Stimulated activated CD8-positive, alpha-beta memory T cell treated with anti-CD3 and anti-CD28 coated beads, Interleukin-12 subunit alpha, Interleukin-12 subunit beta, amount 100 ng/mL, for 1 hour (primary cell): Measurements from ENCODE around the gene RASA3.
"Not testable (repeated sequence)": the region's sequence is repeated elsewhere in the genome, so short reads cannot be mapped to it uniquely, and the experiment has no call there.

Source experiments
- DNase-seq: peaks from one replicate; pipeline ENCODE4 v3.0.0-alpha.2; 2020; ENCODE audit warnings: low read depth

Gene RASA3

DNA sequence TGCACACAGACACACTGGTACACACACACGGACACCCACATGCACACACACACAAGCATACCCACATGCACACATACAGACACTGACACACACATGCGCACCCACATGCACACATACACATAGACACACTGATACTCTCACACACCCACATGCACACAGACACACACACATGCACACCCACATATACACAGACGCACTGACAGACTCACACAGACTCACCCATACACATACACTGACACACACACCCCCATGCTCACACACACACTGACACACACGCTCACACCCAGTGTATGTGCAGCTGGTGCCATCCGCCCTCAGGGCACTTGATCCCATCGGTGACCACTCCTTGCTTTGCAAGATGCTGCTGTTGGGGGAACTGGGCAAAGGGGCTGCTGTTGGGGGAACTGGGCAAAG is 9.7 kb upstream of the RASA3 start:
- DNase-seq = no peak

DNA sequence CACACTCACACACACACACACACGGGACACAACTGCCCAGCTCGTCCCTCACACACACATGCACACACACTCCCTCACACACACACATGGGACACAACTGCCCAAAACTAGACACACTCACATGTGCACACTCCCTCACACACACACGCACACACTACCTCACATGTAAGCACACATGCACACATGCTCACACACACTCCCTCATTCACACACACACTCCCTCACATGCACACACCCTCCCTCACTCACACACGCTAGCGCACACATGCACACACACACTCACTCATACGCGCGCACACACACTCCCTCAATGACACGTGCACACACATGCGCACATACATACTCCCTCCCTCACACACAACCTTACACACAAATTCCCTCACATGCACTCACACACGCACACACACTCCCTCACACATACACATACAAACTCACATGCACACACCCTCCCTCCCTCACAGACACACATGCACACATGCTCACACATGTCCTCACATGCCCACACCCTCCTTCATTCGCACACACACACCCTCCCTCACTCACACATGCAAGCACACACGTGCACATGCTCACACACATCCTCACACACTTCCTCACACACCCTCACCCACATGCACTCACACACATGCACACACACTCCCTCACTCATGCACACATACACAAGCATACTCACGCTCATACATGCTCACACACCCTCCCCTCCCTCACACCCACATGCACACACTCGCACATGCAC is 9.0 kb upstream of the RASA3 start:
- DNase-seq = no peak

DNA sequence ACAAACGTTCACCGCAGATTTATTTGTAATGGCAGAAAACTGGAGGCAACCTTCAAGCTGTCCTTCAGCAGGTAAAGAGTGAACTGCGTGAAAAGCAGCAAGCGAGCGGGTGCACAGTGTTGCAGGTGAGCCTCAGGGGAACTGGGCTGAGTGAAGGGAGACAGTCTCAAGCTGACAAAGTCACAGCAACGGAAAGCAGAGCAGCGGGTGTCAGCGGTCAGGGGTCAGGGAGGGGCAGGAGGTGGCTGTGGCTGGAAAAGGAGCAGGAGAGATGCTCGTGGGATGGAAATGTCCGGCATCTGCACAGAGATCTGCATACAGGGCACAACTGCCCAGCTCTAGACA is 8.5 kb upstream of the RASA3 start:
- DNase-seq = no peak

DNA sequence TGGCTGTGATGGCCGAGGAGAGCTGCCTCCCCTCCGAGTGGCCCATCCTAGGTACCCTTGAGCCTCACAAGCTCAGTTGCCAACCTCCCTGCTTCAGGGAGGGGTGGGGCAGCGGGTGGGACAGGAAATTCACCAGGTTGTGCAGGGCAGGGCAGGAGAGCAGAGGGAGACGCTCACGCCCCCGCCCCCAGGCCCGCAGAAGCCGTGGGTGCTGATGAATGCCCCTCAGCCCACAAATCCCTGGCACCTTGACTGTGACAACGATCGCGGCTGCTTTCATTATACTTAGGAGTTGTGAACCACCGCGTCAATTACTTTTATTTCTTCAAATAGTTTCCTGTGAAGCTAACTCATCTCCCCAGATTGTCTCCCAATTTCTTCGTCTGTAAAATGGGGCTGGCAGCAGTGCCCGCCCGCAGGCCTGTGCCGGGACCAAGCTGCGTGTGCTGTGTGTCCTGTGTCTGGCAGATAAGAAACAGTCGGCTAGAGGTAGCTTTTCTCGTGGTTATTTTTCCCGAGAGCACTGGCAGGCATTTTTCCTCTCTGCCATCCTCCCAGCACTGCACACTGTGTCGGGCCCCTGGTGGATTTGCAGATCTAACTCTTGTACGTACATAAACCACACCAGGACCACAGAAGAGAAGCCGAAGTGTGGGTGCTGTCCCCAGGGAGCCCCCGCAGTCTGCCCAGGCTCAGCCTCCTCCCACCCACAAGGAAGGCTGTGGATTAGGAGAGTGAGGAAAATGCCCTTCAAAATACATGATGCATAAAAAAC is 7.9 kb upstream of the RASA3 start:
- no peak for DNase-seq

DNA sequence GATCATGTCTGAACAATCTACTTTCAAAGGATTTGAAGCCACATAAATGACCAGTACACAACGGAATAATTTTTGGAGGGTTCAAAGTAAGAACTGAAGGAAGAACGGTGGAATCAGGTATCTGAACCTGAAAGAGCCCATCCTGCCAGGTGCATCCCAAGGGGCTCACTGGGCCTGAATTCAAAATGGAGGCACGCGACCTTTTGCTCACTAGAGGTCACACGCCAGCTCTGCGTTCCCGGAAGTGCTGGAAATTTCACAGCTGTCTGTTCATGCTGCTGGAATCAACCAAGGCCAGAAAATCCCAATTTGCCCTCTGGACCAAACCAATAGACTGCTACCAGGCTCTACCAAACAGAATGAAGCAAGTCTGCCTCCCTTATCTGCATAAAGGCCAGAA is 4.2 kb upstream of the RASA3 start:
- DNase-seq = no peak

DNA sequence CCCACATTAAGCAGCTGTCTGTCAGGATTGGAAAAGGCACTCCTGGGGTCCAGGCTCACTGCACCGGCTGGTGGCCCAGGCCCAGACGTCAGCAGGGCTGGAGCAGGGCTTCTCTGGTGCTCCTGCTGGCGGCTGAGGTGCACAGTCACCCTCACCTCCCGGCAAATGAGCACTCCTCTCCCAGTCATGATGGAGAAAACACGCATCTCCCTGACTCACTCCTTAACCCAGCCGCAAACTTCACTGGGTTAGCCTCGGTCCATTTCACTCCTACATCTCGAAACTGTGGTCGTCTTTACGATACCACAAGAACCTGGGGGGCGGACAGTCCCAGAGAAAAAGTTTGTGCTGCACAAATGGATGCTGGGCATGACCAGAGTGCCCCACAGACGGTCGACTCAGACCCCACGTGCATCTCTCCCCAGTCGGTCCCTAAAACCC is 3.3 kb upstream of the RASA3 start:
- no peak for DNase-seq

DNA sequence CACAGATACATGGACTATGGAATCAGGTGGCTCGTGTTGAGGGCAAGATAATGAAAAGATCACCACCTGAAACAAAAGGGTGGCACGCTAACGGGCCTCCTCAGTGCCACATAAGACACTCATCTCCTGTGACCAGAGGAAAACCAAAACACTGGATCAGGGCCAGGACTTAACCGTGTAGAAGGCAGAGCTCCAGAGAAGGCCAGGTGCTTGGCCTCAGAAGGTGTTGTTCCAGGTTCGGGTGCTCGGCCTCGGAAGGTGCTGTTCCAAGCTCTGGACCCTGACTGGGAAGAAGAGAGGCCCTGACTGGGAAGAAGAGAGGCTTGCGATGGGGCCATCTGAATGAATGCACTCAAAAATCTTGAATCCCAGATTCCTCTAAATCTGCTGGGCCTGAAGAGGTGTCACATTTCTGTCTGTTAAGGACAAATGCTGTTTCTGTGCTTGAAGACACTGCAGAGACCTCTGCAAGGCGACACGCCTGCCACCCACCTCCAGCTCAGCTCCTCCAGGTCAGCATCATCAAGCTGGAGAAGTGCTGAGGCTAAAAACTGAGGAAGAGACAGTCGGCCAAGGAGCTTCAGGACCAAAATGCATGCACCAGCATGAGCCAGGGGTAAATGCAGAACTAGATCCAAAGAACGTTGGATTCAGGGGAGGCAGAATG is 2.7 kb upstream of the RASA3 start:
- DNase-seq = no peak

DNA sequence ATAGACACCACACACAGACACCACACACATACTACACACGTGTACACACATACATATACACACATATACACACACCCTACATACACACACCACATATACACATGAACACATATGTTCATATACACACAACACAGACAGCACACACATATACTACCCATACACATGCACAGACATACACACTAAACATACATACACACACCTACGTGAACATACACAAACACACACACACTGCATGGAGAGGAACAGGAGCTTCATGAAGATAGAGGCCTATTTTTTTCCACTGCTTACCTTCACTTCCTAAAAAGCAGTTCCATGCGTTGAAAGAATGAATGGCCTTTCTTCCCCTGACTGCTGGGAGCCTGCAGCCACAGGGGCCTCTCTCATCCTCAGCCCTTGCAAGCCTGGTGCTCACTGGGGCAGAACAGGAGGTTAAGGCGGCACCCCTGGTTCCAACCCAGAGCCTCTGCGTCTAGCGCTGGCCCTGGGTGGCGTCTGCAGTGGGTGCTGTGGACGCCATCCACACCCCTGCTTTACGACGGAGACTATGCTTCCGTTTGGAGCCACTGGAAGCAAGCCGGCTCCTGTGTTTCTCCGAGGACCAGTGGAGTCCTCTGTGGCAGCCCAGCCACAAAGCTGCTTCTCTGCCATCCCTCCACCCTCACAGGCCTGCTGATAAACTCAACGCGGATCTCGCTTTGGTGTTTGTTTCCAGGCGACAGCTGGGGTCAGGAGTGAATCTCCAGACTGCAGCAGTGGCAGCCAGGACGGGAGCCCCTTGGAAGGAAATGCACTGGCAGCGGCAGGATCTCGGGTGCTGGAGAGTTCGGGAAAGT is 1.9 kb upstream of the RASA3 start:
- DNase-seq = no peak

DNA sequence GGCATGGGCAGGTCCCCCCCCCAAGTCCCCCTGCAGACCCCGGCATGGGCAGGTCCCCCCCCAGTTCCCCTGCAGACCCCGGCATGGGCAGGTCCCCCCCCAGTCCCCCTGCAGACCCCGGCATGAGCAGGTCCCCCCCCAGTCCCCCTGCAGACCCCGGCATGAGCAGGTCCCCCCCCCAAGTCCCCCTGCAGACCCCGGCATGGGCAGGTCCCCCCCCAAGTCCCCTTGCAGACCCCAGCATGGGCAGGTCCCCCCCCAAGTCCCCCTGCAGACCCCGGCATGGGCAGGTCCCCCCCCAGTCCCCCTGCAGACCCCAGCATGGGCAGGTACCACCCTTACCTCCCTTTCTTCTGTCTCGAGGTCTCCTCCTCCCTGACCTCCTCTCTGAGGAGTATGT is 1.1 kb upstream of the RASA3 start:
- DNase-seq = not testable (repeated sequence)

DNA sequence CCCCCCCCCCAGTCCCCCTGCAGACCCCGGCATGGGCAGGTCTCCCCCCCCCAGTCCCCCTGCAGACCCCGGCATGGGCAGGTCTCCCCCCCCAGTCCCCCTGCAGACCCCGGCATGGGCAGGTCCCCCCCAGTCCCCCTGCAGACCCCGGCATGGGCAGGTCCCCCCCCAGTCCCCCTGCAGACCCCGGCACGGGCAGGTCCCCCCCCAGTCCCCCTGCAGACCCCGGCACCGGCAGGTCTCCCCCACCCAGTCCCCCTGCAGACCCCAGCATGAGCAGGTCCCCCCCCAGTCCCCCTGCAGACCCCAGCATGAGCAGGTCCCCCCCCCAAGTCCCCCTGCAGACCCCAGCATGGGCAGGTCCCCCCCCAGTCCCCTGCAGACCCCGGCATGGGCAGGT is 703 bp upstream of the RASA3 start:
- DNase-seq = not testable (repeated sequence)

DNA sequence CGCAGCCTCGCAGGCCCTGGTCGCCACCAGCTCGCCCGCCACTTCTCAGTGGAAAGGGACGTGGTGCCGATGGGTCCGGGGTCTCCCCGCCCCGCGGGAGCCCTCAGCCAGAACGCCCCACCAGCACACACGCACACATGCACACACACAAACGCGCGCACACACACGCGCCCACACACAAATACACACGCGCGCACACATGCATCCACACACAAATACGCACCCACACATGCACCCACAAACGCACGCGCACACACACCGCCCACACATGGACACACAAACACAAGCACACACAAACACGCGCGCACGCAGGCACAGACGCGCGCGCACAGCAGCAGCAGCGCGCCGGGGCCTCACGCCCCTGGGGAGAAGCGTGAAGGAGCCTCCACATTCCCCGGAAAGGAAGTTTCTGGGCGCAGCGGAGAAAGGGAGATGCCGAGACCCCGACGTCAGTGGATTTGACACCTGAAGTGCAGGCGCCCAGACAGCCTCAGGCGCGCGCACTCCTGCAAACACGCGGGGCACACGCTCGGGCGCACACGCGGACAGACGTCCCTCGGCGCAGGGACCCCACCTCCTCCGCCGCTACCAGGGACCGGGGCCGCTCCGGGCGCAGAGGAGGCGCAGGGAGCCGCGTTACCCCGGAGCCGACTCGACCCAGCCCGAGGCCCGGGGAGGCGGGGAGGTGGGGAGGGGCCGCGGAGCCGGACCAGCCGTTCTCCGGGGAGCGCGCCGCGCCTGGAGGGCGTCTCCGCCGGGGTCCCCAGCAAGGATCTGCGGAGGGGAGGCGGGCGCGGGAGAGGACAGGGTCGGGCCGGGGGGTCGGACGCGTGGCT is 622 bp downstream of the RASA3 start:
- DNase-seq = no peak

DNA sequence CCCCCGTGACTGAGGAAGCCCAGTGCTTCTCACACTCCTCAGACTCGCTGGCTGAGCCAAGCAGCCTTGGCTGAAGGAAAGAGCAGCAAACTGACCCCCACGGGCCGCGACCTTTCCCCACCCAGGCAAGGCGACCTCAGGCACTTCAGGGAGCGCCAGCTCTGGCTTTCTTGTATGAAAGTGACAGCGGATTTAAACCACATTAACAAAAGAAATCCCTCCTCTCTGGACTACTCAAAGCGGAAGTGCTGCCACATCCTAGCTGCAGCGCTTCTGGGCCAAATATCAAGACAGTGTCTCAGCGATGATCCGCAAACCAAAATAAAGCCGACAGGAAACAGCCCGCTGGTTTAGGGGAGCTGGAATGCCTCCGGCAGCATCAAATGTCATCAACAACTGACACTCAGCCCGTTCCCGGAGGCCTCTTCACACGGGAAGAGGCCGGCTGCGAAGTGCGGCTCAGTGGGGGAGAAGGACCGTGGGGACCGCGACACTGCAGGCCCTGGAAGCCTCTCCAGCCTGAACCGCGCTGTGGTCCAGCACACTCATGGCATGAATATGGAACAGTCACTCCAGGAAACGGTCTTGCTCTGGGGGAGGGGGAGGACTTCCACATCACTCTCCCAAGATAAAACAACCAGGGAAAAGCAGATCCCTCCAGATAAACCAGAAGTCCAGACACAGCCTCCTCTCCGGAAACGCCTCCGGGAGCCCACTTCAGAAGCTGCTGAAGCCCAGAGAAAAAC is 1.4 kb downstream of the RASA3 start:
- no peak for DNase-seq

DNA sequence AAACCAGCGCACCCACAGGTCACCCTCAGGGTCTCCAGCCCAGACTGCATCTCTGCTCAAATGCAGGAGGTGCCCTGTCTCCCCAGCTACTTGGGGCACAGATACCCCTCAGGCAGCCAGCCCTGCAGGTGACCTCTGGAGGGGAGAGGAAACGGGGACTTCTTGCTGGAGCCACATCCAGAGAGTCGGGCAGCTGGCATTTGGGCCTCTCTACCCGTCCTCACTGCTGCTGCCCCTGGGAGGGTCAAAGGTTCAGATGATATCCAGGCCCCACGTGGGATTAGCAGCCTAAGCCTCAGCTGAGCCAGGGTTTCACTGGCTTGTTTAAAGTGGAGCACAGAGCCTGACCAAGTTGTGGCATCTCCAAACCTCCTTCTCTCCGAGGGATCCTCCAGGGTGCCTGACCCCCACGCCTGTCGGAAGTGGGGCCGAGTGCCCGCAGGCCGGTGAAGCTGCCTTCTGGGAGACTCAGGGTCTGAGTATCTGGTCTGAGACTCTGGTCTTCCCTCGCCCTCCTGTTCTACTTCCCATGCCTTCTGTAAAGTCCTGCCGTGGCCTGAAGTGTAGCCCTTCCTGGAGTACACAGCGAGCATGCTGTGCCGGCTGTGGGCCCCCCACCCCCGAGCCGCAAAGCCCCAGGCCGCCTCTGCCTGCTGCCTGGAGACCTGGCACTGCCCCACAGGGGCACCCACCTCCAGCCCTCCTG is 2.1 kb downstream of the RASA3 start:
- DNase-seq = no peak

DNA sequence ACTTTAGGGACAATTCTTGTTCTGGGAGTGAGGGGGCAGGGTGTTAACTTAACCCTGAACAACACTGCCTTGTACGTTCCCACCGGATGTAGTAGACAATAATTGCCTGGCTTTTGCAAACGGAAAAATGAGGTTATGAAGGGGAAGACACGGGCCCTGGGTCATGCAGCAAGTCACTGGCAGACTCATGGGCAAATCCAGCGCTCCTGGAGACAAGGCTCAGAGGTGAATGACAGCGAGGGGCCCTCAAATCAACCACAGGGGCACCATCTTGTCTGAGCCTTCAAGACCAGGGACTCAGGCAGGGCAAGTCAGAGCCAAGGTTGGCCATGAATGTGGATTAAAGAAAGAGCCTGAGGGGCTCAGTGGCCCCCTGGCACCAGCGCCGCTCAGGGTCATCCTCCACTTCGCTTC is 2.8 kb downstream of the RASA3 start:
- DNase-seq = no peak

DNA sequence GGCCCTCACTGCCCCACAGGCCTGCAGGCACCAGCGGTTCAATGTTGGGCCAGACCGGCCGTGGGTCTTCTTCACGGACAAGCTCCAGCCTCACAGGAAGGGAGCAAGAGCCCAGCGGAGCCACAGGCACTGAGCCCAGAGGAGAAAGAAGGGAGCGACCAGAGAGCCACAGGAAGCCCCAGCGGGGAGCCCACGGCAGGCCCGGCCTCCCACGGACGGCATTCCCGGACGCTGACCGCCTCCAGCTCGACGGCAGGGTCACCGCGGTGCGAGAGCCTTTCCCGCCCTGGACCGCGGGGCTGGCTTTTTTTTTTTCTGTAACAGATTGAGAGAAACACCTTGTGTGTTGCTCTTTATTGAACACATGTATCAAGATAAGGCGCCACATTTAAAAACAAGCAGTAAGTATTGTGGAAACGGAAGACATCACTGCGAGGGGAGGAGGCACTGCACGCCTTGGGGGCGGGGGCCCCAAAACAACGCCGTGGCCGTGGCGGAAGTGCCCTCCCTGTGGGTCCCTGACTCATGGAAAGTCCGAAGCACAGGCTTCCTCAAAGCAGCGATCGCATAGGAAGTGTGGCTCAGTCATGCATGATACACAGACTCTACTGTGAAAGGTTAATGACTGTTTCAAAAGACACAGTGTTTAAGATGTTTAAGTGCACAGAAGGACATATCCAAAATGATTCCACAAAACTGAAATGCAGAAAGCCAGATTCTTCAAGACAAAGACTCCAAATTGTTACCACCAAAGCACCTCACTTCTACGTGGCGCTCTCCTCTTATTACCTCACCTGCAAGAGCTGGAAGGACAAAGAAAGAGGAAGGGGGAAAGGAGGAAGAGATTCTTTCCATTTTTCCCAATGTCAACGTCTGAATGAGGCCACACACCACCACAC is 3.5 kb downstream of the RASA3 start:
- DNase-seq = peak; percentile 87

DNA sequence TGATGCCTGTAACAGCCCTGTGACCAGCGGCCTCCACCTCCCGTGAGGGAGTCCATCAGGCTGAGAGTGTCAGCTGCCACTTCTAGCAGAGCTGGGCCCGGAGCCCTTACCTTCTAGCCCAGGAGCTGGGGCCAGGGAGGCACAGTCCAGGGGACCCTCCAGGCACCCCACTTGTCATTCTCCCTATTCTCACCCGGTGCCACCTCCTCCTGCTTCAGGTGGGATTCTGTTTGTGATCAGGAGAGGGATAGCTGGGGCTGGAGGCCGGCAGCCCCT is 4.1 kb downstream of the RASA3 start:
- no peak for DNase-seq

DNA sequence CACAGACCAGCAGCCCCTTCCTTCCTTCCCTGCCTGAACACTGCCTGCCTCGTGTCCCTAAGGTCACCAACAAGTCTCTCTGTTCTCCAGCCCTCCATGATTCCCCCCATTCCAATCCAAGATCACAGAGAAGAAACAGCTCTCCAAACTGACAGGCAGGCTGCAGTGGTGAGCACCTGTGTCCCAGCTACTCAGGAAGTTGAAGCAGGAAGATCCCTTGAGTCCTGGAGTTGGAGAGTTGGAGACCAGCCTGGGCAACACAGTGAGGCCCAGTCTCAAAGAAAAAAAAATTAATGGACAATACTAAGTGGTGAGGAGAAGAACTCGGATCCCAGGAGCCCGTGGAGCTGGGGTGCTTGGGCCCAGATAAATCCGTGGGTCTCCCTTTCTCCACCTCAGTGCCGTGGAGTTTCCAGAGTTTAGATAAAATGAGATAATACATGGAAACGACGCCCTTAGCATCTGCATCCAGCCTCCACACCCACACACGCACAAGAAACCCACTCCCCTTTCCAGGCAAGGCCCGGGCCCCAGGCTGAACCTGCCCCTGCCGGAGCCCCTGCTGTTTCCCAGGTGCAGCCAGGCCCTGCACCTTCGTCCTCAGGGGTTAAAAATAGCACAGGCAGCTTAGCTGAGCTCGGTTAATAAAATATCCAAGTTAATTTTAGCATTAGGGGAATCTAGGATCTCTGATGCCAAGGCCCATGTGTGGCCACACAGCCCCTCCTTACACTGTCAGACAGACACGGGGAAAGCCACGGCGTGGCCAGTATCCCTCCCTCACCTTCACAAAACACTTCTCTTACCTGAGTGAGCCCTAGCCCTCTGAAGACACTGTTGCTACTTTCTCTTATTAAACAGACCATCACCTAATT is 4.7 kb downstream of the RASA3 start:
- no peak for DNase-seq

DNA sequence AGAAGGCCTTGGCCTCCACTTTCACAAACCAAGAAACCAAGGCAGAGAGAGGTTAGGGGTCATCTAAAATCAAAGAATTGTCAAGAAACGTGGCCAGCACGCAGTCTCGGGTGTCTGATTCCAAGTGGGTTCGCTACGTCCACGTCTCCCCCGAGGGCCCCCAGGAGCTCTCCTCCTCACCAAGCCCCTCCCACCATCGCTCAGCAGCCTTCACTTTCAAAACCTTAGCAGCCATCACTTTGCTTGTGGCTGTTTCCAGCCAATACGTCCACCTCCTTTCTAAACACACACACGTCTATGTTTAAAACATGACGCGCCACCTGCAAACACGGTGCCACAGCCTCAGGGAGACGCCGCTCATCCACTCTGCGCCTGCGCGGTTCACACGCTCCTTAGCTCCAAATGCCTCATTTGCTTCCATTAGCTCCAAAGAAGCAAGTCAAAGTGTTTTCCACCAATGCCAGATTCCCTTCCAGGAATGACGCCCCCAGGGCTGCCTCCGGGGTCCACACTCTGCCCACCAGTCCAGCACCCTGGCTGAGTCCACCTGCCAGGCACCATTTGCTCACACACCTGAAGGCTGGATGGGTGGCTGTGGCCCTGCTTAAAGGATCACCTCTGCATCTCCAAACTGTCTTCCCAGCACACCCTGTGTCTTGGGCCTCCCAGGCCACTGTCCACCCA is 5.5 kb downstream of the RASA3 start:
- DNase-seq = no peak
